ENCODE data around the gene LTBP4. TPM values are rescaled to one million over a fixed set of nuclear protein-coding genes. Genes with fewer than 3 reads are reported as not detected.

LTBP4 gene
- 46.1 to 67.2 TPM (median 60.0 TPM) in 5 replicates for total RNA-seq (2022; extraction: Qiagen RNA extraction; ENCODE audit: low read depth)

GRCh38 chr19:40601134-40601974 is at the start of gene LTBP4:
Gene LTBP4, plus strand, starts transcription at chr19:40601369. Its CDS starts 19 bp downstream, at chr19:40601388.

GRCh38 chr19:40576585-40577451 is 24.4 kb upstream of the LTBP4 start, which contains the start of gene SHKBP1:
Gene SHKBP1, plus strand, starts transcription at chr19:40576873. Its CDS starts 27 bp downstream, at chr19:40576900.

Other genes with a start within 250 kb of the LTBP4 start
- 0.19 to 0.31 TPM (median 0.26 TPM) in 5 replicates for gene HIPK4, start 211.2 kb upstream of the LTBP4 start, total RNA-seq (2022; extraction: Qiagen RNA extraction; ENCODE audit: low read depth)
- gene PRX, start 188.0 kb upstream of the LTBP4 start, total RNA-seq (2022; extraction: Qiagen RNA extraction; ENCODE audit: low read depth), result 1.4 to 1.9 TPM (median 1.5 TPM) in 5 replicates
- 28.4 to 43.3 TPM (median 31.7 TPM) in 5 replicates for gene SERTAD1, start 175.4 kb upstream of the LTBP4 start, total RNA-seq (2022; extraction: Qiagen RNA extraction; ENCODE audit: low read depth)
- 37.5 to 49.9 TPM (median 42.3 TPM) in 5 replicates for gene SERTAD3, start 157.0 kb upstream of the LTBP4 start, total RNA-seq (2022; extraction: Qiagen RNA extraction; ENCODE audit: low read depth)
- 269 to 351 TPM (median 301 TPM) in 5 replicates for gene BLVRB, start 135.6 kb upstream of the LTBP4 start, total RNA-seq (2022; extraction: Qiagen RNA extraction; ENCODE audit: low read depth)
- gene SPTBN4, start 134.4 kb upstream of the LTBP4 start, total RNA-seq (2022; extraction: Qiagen RNA extraction; ENCODE audit: low read depth), result 0.51 to 1.3 TPM (median 0.91 TPM) in 5 replicates
- 121 to 152 TPM (median 134 TPM) in 5 replicates for gene SHKBP1, start 24.5 kb upstream of the LTBP4 start, total RNA-seq (2022; extraction: Qiagen RNA extraction; ENCODE audit: low read depth)
- gene NUMBL, start 89.3 kb downstream of the LTBP4 start, total RNA-seq (2022; extraction: Qiagen RNA extraction; ENCODE audit: low read depth), result 57.1 to 72.3 TPM (median 58.4 TPM) in 5 replicates
- 62.6 to 72.2 TPM (median 69.9 TPM) in 5 replicates for gene COQ8B, start 115.5 kb downstream of the LTBP4 start, total RNA-seq (2022; extraction: Qiagen RNA extraction; ENCODE audit: low read depth)
- 17.8 to 18.8 TPM (median 18.5 TPM) in 5 replicates for gene ITPKC, start 115.7 kb downstream of the LTBP4 start, total RNA-seq (2022; extraction: Qiagen RNA extraction; ENCODE audit: low read depth)
- 16.4 to 19.7 TPM (median 18.4 TPM) in 5 replicates for gene ACTMAP, start 149.1 kb downstream of the LTBP4 start, total RNA-seq (2022; extraction: Qiagen RNA extraction; ENCODE audit: low read depth)
- gene SNRPA, start 149.8 kb downstream of the LTBP4 start, total RNA-seq (2022; extraction: Qiagen RNA extraction; ENCODE audit: low read depth), result 140 to 190 TPM (median 160 TPM) in 5 replicates
- gene MIA, start 174.2 kb downstream of the LTBP4 start, total RNA-seq (2022; extraction: Qiagen RNA extraction; ENCODE audit: low read depth), result not detected in 5 replicates
- 15.1 to 20.6 TPM (median 18.3 TPM) in 5 replicates for gene RAB4B, start 176.9 kb downstream of the LTBP4 start, total RNA-seq (2022; extraction: Qiagen RNA extraction; ENCODE audit: low read depth)
- 72.5 to 87.8 TPM (median 80.5 TPM) in 5 replicates for gene EGLN2, start 197.8 kb downstream of the LTBP4 start, total RNA-seq (2022; extraction: Qiagen RNA extraction; ENCODE audit: low read depth)
- 0.08 TPM in 1 of 5 replicates, not detected in the others for gene CYP2A6, start 249.1 kb downstream of the LTBP4 start, total RNA-seq (2022; extraction: Qiagen RNA extraction; ENCODE audit: low read depth)

Measured in A549 treated with DMSO at 1 μM for 4 hours (cell line).